Measurements from ENCODE around the gene CCDC43. TPM values are rescaled to one million over a fixed set of nuclear protein-coding genes. Genes with fewer than 3 reads are reported as not detected.
A peak's percentile ranks its signal among the peaks of the same experiment; 100 is the strongest.
"Not testable (repeated sequence)": the region's sequence is repeated elsewhere in the genome, so short reads cannot be mapped to it uniquely, and the experiment has no call there.

The CCDC43 gene
- total and polyA plus RNA-seq, 2 donors (not counting 1 experiment from before 2014, with no cell fraction given), result 27.9 to 35.2 TPM

DNA sequence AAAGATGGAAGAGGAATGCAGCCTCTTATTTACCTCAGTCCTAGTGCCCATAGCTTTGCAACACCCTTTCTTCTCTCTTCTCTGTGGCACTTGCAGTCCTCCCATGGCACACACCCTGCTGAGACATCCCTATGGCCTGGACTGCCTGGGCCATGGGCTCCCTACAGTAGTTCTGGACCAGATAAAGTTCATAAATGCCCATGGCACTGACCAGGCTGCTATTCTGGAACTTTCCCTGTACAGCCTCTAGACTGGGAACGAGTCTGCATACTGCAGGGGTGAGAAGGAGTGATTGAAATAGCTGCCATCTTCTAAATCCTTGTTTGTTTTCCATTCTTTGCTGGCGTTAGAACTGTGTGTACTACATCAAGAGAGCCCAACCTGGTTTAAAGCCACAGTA is 44.7 kb upstream of the CCDC43 start:
- TF ChIP-seq EZH2 (IDR thresholded peaks at IDR 0.05; ENCODE audit: low read length, missing control alignments), result no peak
- TF ChIP-seq, protein P1, sequence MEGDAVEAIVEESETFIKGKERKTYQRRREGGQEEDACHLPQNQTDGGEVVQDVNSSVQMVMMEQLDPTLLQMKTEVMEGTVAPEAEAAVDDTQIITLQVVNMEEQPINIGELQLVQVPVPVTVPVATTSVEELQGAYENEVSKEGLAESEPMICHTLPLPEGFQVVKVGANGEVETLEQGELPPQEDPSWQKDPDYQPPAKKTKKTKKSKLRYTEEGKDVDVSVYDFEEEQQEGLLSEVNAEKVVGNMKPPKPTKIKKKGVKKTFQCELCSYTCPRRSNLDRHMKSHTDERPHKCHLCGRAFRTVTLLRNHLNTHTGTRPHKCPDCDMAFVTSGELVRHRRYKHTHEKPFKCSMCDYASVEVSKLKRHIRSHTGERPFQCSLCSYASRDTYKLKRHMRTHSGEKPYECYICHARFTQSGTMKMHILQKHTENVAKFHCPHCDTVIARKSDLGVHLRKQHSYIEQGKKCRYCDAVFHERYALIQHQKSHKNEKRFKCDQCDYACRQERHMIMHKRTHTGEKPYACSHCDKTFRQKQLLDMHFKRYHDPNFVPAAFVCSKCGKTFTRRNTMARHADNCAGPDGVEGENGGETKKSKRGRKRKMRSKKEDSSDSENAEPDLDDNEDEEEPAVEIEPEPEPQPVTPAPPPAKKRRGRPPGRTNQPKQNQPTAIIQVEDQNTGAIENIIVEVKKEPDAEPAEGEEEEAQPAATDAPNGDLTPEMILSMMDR (conservative IDR thresholded peaks at IDR 0.05 in 1 of 2, IDR thresholded peaks at IDR 0.05 in 1 of 2; ENCODE audit: low read depth in 1 of 2, low read length in 2 of 2), result no peak
- H3K27me3 ChIP-seq (ENCODE audit: control insufficient read depth, insufficient read depth, low read length), result no peaks in the 10 kb centered on the region
- no peak overlapping the region for H2AFZ ChIP-seq (ENCODE audit: low read length)
- DNase-seq (ENCODE audit: low read depth in 2 of 2), result no peak
- peaks cover 3% of the 10 kb centered on the region for H3K36me3 ChIP-seq (ENCODE audit: control insufficient read depth, insufficient read depth, low read length)
- H3K4me1 ChIP-seq (ENCODE audit: control insufficient read depth, extremely low read depth, insufficient read depth, low read length), result no peaks in the 10 kb centered on the region
- no peaks in the 10 kb centered on the region for H3K79me2 ChIP-seq (ENCODE audit: control insufficient read depth, insufficient read depth, low read length)
- H3K27ac ChIP-seq (ENCODE audit: insufficient read depth, low read length), result no peak overlapping the region
- no peak overlapping the region for H3K4me2 ChIP-seq (ENCODE audit: extremely low read depth, insufficient read depth, low read length)
- H3K9ac ChIP-seq (ENCODE audit: insufficient read depth, low read length), result no peak overlapping the region
- no peak overlapping the region for H3K4me3 ChIP-seq (replicated peaks in 1 of 4; ENCODE audit: control extremely low read depth in 1 of 4, insufficient read depth in 1 of 4, low read depth in 3 of 4, low read length in 4 of 4)
- no peaks in the 10 kb centered on the region for H4K20me1 ChIP-seq (ENCODE audit: control insufficient read depth, extremely low read depth, insufficient read depth, low read length)
- no peaks in the 10 kb centered on the region for H3K9me3 ChIP-seq (ENCODE audit: control insufficient read depth, insufficient read depth, low read depth, low read length)

DNA sequence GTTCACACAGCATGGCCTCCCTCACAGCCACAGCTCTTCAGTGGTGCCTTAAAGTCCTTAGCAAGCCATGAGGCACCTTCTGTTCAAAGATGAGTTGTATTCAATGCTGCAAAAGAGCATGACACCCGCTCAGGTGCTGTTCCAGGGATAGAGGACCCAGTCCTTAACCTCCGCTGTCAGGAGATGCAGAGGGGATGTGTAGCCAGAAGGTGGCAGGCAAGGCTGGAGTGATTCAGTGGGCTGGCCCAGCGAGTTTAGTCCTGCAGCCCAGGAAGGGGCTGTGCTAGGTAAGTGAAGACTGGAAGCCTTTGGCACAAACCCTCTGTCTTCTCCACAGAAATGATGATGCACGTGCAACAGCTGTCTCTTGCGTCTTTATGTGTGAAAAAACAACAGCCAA is 44.2 kb upstream of the CCDC43 start:
- Histone ChIP-seq H3K27ac (ENCODE audit: insufficient read depth, low read length) (no peak overlapping the region), H3K9me3 (ENCODE audit: control insufficient read depth, insufficient read depth, low read depth, low read length) (no peaks in the 10 kb centered on the region), H3K27me3 (ENCODE audit: control insufficient read depth, insufficient read depth, low read length) (no peaks in the 10 kb centered on the region), H3K36me3 (ENCODE audit: control insufficient read depth, insufficient read depth, low read length) (peaks cover 3% of the 10 kb centered on the region), H3K4me2 (ENCODE audit: extremely low read depth, insufficient read depth, low read length) (no peak overlapping the region), H2AFZ (ENCODE audit: low read length) (no peak overlapping the region), H3K79me2 (ENCODE audit: control insufficient read depth, insufficient read depth, low read length) (no peaks in the 10 kb centered on the region), H3K4me3 (replicated peaks in 1 of 4; ENCODE audit: control extremely low read depth in 1 of 4, insufficient read depth in 1 of 4, low read depth in 3 of 4, low read length in 4 of 4) (no peak overlapping the region), H4K20me1 (ENCODE audit: control insufficient read depth, extremely low read depth, insufficient read depth, low read length) (no peaks in the 10 kb centered on the region), H3K4me1 (ENCODE audit: control insufficient read depth, extremely low read depth, insufficient read depth, low read length) (no peaks in the 10 kb centered on the region), H3K9ac (ENCODE audit: insufficient read depth, low read length) (no peak overlapping the region)
- TF ChIP-seq EZH2 (IDR thresholded peaks at IDR 0.05; ENCODE audit: low read length, missing control alignments), result no peak
- TF ChIP-seq, protein P1 (conservative IDR thresholded peaks at IDR 0.05 in 1 of 2, IDR thresholded peaks at IDR 0.05 in 1 of 2; ENCODE audit: low read depth in 1 of 2, low read length in 2 of 2), result peak in 1 of 2 donors; percentile 35
- DNase-seq (ENCODE audit: low read depth in 2 of 2), result no peak

DNA sequence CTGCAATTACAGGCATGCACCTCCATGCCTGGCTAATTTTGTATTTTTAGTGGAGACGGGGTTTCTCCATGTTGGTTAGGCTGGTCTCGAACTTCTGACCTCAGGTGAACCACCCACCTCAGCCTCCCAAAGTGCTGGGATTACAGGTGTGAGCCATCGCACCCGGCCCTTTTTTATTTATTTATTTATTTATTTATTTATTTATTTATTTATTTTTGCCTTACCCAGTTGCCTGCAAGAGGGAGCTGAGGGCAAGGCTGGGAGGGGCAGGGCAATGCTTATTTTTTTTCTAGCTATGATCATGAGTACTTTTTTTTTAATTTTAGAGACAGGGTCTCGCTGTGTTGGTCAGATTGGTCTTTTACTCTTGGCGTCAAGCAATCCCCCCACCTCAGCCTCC is 36.5 kb upstream of the CCDC43 start:
- H3K9me3 ChIP-seq (ENCODE audit: control insufficient read depth, insufficient read depth, low read depth, low read length); H3K36me3 ChIP-seq (ENCODE audit: control insufficient read depth, insufficient read depth, low read length); H3K27ac ChIP-seq (ENCODE audit: insufficient read depth, low read length); DNase-seq (ENCODE audit: low read depth in 2 of 2); H3K9ac ChIP-seq (ENCODE audit: insufficient read depth, low read length); H3K4me2 ChIP-seq (ENCODE audit: extremely low read depth, insufficient read depth, low read length); H3K4me3 ChIP-seq (replicated peaks in 1 of 4; ENCODE audit: control extremely low read depth in 1 of 4, insufficient read depth in 1 of 4, low read depth in 3 of 4, low read length in 4 of 4); H2AFZ ChIP-seq (ENCODE audit: low read length); H4K20me1 ChIP-seq (ENCODE audit: control insufficient read depth, extremely low read depth, insufficient read depth, low read length); H3K4me1 ChIP-seq (ENCODE audit: control insufficient read depth, extremely low read depth, insufficient read depth, low read length); H3K79me2 ChIP-seq (ENCODE audit: control insufficient read depth, insufficient read depth, low read length); H3K27me3 ChIP-seq (ENCODE audit: control insufficient read depth, insufficient read depth, low read length): not testable (repeated sequence)
